ENCODE data around the gene DACT3. TPM values are rescaled to one million over a fixed set of nuclear protein-coding genes. Genes with fewer than 3 reads are reported as not detected.
"Not testable (repeated sequence)": the region's sequence is repeated elsewhere in the genome, so short reads cannot be mapped to it uniquely, and the experiment has no call there.

DACT3 gene
- total RNA-seq, 1 donor = 0.63 TPM

DNA sequence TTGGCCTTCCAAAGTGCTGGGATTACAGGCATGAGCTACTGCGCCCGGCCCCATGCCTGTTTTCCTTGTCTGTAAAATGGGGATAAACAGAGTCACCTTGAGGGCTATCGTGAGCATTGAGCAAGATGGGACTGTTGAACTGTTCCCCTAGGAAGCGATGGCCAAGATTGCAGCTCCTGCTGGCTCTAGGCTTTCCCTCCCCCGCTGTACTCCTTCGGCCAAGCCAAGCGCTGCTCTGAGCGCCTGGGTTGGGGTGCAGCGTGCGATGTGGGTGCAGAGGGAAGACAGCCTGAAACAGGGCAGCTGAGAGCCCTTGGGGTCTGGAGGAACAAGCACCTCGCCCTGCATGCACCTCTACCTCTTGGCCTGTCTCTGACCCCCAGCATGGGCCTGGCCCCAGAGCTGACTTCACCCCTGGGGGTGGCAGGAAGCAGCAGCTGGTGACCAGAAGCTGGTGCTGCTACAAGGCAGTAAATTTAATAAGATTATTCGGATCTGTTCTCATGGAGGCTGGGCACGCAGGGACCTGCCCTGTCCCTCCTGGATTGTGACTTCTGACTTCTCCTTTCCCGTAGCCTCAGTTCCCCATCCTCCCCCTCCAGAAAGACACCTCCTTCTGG is 30.3 kb downstream of the DACT3 start:
- H3K4me3 ChIP-seq (ENCODE audit: low read length) = no peak overlapping the region
- H3K9me3 ChIP-seq (ENCODE audit: low read depth, low read length) = no peaks in the 10 kb centered on the region
- H3K27me3 ChIP-seq (ENCODE audit: insufficient read depth, low read length) = no peaks in the 10 kb centered on the region

DNA sequence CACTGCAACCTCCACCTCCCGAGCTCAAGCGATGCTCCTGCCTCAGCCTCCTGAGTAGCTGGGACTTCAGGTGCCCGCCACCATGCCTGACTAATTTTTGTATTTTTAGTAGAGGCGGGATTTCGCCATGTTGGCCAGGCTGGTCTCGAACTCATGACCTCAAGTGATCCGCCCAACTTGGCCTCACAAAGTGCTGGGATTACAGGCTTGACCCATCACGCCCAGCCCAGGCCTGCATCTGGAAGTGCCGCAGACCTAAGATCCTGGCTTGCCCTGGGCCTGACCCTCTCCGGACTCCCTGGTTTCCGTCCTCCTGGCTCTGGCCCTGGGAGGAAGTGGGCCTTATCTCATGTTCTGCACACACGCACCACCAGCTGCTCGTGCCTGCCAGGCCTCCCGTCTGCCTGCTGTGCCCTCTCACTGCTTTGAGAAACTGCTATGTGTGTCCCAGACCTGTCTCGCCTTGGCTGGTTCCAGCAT is 31.4 kb downstream of the DACT3 start:
- peaks cover 35% of the 10 kb centered on the region for H3K4me1 ChIP-seq (ENCODE audit: insufficient read depth, low read length)
- H3K27me3 ChIP-seq (ENCODE audit: insufficient read depth, low read length) = no peaks in the 10 kb centered on the region
- H3K4me3 ChIP-seq (ENCODE audit: low read length) = no peak overlapping the region
- no peaks in the 10 kb centered on the region for H3K9me3 ChIP-seq (ENCODE audit: low read depth, low read length)

More for the DNA sequence above, 30.3 kb downstream of the DACT3 start:
- H3K4me1 ChIP-seq (ENCODE audit: insufficient read depth, low read length) = peaks cover 30% of the 10 kb centered on the region

DNA sequence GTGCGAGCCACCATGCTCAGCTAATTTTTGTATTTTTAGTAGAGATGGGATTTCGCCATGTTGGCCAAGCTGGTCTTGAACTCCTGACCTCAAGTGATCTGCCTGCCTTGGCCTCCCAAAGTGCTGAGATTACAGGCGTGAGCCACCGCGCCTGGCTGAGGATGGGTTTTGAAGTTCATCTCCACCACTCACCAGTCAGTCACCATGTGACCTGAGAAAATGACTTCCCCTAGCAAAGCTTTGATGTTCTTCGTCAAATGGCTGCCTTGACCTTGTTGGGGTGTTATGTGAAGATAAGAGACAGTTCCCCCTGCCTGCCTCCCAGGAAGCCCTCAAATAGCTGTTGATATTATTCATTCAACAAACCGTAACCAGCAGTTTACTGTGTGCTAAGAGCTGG is 32.0 kb downstream of the DACT3 start:
- H3K4me1 ChIP-seq (ENCODE audit: insufficient read depth, low read length) = peaks cover 37% of the 10 kb centered on the region
- H3K9me3 ChIP-seq (ENCODE audit: low read depth, low read length); H3K27me3 ChIP-seq (ENCODE audit: insufficient read depth, low read length); H3K4me3 ChIP-seq (ENCODE audit: low read length): not testable (repeated sequence)

DNA sequence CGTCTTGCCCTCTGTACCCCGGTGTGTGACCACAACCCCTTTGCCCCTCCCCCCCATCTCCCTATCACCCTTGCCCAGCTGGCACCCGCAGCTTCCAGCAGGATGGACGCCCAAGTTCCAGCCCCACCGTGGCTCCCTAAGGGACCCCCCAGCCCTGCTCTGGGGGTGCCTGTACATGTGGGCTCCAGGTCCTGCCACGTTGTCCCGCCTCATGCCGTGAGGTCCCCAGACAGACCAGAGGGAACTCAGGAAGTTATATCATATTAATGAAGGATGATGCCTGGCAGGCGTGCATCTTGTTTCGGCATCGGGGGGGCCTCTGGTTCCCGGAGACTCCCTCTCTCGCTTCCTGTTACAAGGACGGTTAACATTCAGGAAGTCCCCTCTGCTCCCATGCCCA is 34.5 kb downstream of the DACT3 start:
- H3K27me3 ChIP-seq (ENCODE audit: insufficient read depth, low read length) = no peaks in the 10 kb centered on the region
- peaks cover 50% of the 10 kb centered on the region for H3K4me1 ChIP-seq (ENCODE audit: insufficient read depth, low read length)
- H3K9me3 ChIP-seq (ENCODE audit: low read depth, low read length) = no peaks in the 10 kb centered on the region
- no peak overlapping the region for H3K4me3 ChIP-seq (ENCODE audit: low read length)

DNA sequence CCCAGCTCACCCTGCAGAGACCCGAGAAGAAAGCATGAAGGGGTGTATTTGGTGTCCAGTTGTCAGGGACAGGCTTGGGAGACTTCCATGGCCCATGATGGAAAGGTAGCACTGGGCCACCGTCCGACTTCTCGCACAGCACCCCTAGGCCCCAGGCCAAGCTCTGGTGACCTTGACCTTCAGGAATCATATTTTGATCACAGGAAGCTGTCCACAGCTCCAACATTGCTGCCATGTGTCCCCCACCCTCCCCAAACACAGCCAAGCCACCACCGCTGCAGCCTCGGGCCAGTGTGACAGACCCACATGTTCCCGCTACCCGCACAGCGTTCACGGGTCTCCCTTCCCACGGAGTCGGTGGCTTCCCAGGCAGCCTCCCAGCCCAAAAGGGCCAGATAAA is 35.3 kb downstream of the DACT3 start:
- H3K9me3 ChIP-seq (ENCODE audit: low read depth, low read length) = no peaks in the 10 kb centered on the region
- no peaks in the 10 kb centered on the region for H3K27me3 ChIP-seq (ENCODE audit: insufficient read depth, low read length)
- no peak overlapping the region for H3K4me3 ChIP-seq (ENCODE audit: low read length)
- peaks cover 57% of the 10 kb centered on the region for H3K4me1 ChIP-seq (ENCODE audit: insufficient read depth, low read length)

DNA sequence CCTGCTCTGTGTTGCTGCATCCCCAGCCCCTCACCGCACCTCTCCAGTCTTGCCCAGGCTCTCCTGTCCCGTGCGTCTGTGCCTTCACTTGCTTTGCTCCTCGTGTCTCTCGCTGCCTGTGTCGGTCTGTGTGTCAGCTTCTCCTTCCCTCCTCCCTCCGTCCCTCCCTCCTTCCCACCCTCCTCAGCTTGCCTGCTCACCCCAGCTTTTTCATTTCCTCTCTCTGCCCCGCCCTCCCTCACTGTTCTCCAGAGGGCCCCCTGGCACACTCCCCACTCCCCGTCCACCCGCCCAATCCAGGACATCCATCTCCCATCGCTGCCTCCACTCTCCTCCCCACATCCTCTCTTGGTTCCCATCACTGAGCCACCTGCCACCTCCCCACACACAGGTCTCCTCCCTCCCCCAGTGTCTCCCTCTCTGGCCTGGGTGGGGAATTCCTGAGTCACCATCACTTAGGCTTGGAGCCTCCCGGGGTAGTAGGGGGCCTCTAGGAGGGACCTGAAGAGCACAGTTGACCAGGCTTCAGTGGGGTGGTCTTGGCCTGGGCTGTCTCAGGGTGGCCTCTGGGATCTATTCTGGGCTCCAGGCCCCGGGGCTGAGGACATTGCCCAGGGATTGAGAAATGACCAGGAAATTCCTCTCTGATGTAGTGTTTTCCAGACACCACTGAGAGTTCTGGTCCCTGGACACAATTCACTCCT is 35.9 kb downstream of the DACT3 start, which contains the start of gene PTGIR:
TSS of gene PTGIR (minus strand) at position 132 of the 704 bp plus-strand sequence. CDS start 864 bp downstream, outside the sequence.
- no peaks in the 10 kb centered on the region for H3K9me3 ChIP-seq (ENCODE audit: low read depth, low read length)
- H3K27me3 ChIP-seq (ENCODE audit: insufficient read depth, low read length) = no peaks in the 10 kb centered on the region
- peak within 1 kb of the TSS; percentile 25 for H3K4me3 ChIP-seq (ENCODE audit: low read length)
- peaks cover 63% of the 10 kb centered on the region for H3K4me1 ChIP-seq (ENCODE audit: insufficient read depth, low read length)

DNA sequence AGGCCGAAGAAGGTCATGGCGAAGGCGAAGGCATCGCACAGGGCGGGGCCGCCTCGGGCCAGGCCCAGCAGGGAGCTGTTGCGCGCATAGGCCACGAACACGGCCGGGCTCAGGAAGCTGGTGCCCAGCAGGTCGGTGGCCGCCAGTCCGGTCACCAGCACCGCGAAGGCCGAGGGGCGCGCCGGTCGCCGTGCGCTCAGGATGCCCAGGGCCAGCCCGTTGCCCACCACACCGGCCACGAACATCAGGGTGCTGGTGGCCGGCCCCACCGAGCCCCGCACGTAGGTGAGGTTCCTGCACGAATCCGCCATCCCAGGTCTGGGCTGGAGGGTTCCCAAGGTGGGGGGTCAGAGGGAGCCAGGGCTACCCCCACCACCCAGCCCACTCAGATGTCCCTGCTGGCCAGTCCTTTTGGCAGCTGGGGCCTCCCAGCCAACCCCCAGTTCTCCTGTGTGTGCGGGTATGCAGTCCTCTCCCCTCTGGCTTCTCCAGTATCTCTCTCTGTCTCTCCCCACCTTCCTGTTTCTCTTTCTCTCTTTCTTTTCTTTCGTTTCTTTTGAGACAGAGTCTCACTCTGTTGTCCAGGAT is 37.0 kb downstream of the DACT3 start:
- Histone ChIP-seq H3K27me3 (ENCODE audit: insufficient read depth, low read length) (no peaks in the 10 kb centered on the region), H3K4me1 (ENCODE audit: insufficient read depth, low read length) (peaks cover 74% of the 10 kb centered on the region), H3K9me3 (ENCODE audit: low read depth, low read length) (no peaks in the 10 kb centered on the region), H3K4me3 (ENCODE audit: low read length) (peak overlapping the region; percentile 25)

DNA sequence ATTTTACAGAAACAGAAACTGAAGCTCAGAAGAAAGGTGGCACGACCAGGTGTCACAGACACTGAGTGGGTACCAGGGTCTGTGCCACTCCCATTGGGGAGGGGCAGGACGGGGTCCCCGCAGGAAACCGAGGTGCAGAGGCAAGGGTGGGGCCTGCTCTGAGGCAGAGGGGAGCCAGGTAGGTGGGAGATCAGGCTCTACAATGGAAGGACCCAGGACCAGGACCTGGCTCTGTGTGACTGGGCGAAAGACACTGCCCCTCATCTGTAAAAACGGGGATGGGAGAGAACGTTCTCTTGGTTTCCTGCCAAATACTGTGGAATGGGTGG is 38.9 kb downstream of the DACT3 start:
- Histone ChIP-seq H3K9me3 (ENCODE audit: low read depth, low read length) (no peaks in the 10 kb centered on the region), H3K4me3 (ENCODE audit: low read length) (no peak overlapping the region), H3K4me1 (ENCODE audit: insufficient read depth, low read length) (peaks cover 93% of the 10 kb centered on the region), H3K27me3 (ENCODE audit: insufficient read depth, low read length) (no peaks in the 10 kb centered on the region)

DNA sequence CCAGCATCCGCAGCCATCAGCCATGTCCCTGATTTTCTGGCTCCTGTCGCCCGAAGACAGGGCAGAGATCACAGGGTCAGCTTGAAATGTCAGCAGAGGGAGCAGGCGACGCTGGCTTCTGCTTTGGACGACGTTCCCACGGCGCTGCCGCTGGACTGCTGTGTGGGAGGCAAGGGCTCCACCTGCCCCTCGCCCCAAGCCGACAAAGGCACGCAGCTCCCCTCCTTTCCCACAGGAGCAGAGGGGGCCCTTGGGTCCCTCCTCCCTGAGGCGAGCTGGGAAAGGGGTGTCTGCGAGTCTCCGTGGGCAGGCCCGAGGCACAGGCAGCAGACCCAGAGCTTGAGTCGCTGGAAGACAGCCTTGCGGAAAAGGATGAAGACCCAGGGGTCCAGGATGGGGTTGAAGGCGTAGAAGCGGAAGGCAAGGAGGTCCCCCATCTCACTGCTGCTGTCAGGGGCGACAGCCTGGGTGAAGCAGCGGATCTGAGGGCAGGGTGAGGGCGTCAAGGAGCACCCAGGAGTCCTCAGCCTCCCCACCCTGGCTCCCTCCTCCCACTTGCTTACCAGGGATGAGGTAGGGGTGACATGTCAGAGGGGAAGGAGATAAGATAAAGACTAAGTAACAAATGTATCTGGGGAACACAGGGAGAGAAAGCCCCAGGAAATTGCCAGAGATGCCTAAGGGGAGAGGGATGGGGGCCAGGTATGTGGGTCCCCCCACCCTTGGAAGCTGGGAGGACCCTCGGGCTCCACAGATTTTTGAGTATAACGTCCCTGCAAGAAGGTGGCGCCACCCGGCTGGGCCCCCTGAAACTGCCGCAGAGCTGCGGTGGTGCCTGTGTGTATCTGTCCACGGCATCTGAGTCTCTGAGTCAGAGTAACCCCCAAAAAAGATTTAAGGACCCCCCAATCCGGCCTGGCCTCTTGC is 39.5 kb downstream of the DACT3 start:
- no peak overlapping the region for H3K4me3 ChIP-seq (ENCODE audit: low read length)
- H3K27me3 ChIP-seq (ENCODE audit: insufficient read depth, low read length) = no peaks in the 10 kb centered on the region
- no peaks in the 10 kb centered on the region for H3K9me3 ChIP-seq (ENCODE audit: low read depth, low read length)
- H3K4me1 ChIP-seq (ENCODE audit: insufficient read depth, low read length) = peaks cover 96% of the 10 kb centered on the region

DNA sequence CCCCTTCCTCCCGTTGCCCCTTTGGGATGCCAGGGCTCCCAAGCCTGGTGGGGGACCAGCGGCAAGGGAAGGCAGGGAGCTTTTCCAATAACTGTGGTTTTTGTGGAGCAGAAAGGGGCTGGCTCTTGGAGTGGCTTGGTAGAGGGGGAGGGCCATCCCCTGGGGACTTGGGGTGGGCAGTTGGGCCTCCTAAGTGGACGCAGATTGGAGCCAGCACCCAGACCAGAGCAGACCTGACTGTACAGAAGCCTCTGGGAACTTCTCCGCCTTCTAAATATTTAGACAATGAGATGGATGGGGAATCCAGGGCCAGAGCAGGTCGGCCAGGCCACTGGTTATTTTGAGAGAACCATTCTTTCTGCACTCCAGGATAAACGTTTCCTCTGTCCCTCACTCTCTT is 40.3 kb downstream of the DACT3 start:
- Histone ChIP-seq H3K9me3 (ENCODE audit: low read depth, low read length) (no peaks in the 10 kb centered on the region), H3K4me1 (ENCODE audit: insufficient read depth, low read length) (peaks cover 93% of the 10 kb centered on the region), H3K27me3 (ENCODE audit: insufficient read depth, low read length) (no peaks in the 10 kb centered on the region), H3K4me3 (ENCODE audit: low read length) (no peak overlapping the region)

DNA sequence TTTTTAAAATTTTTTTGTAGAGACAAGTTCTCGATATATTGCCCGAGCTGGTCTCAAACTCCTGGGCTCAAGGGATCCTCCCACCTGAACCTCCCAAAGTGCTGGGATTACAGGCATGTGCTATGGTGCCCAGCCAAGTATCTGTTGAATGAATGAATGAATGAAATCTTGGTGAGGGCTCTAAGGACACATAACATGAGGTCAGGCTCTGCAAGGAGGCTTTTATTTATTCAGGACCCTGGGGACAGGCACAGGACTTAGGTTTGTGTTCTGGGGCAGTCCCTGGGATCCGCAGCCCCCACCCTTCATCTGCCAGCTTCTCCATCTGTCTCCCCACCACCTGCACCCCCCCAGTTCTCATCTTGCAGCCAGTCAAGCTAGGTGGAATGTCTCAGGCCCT is 40.7 kb downstream of the DACT3 start:
- Histone ChIP-seq H3K27me3 (ENCODE audit: insufficient read depth, low read length) (no peaks in the 10 kb centered on the region), H3K4me3 (ENCODE audit: low read length) (no peak overlapping the region), H3K9me3 (ENCODE audit: low read depth, low read length) (no peaks in the 10 kb centered on the region), H3K4me1 (ENCODE audit: insufficient read depth, low read length) (peaks cover 88% of the 10 kb centered on the region)

DNA sequence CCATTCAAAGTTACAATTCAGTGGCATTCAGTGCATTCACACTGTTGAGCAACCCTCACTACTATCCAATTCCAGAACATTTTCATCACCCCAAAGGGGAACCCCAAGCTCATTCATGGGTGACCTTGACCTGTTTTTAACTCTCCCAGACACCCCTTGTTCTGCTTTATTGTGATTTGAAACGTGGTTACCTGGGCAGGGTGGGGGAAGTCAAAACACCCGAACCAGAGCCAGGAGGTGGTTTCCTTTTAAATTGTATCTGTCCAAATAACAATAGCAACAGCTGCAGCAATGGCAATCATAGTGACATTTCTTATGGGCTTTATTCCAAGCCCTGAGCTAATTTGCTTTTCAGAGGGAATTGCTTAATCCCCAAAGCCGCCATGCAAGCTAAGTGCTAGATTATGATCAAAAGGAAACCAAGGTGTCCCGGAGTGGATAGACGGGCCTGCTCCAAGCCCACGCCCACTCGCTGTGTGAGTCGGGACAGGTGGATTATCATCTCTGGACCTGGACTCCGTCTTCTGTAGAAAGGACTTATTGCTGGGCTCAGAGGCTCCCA is 42.2 kb downstream of the DACT3 start:
- Histone ChIP-seq H3K4me3 (ENCODE audit: low read length) (no peak overlapping the region), H3K4me1 (ENCODE audit: insufficient read depth, low read length) (peaks cover 82% of the 10 kb centered on the region)

DNA sequence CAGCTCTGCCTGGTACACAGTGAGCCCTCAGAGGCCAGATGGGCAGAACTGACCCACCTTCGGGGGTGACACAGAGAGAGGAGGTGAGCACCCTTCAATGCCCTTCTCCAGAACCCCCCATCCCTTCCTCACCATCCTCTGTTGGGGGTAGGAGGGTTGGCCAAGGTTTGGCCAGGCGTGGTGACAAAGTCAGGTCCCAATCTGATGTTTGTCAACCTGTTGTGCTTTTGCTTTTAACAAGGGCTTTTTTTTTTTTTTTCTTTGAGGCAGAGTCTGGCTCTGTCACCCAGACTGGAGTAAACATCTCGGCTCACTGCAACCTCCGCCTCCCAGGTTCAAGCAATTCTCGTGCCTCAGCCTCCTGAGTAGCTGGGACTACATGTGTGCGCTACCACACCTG is 43.4 kb downstream of the DACT3 start:
- Histone ChIP-seq H3K4me1 (ENCODE audit: insufficient read depth, low read length) (peaks cover 77% of the 10 kb centered on the region), H3K4me3 (ENCODE audit: low read length) (no peak overlapping the region), H3K27me3 (ENCODE audit: insufficient read depth, low read length) (no peaks in the 10 kb centered on the region), H3K9me3 (ENCODE audit: low read depth, low read length) (no peaks in the 10 kb centered on the region)

More for the DNA sequence above, 42.2 kb downstream of the DACT3 start:
- Histone ChIP-seq H3K27me3 (ENCODE audit: insufficient read depth, low read length) (no peaks in the 10 kb centered on the region), H3K9me3 (ENCODE audit: low read depth, low read length) (no peaks in the 10 kb centered on the region)

DNA sequence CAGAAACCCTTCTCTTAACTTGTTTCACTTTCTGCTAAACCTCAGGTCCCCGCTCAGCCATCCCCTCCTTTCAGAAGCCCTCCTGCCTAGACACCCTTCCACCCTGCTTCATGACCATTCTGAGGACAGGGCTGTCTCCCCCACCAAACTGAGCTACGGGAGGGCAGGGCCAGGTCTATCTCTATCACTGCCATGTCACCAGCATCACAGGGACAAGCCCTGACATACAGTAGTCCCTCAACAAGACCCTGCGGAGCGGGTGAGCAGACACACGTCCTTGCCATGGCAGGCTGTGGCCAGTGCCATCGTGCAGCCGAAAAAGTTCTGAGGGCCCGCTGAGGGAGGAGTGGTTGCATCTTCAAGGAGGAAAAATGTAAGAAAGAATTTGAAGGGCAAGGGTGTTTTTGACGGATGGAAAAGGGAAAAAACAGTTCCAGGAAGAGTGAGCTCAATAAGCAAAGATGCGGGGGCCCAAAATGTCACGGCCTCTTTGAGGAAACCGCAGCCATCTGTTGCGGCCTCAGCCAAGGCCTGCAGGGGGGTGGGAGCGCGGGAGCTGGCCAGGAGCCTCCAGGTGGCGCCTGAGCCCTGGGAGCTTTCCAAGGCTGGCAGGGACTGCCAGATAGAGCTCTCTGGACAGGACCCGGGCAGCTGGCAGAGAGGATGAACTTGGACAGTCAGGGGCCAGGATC is 44.2 kb downstream of the DACT3 start:
- Histone ChIP-seq H3K27me3 (ENCODE audit: insufficient read depth, low read length) (no peaks in the 10 kb centered on the region), H3K4me1 (ENCODE audit: insufficient read depth, low read length) (peaks cover 77% of the 10 kb centered on the region), H3K9me3 (ENCODE audit: low read depth, low read length) (no peaks in the 10 kb centered on the region), H3K4me3 (ENCODE audit: low read length) (no peak overlapping the region)
